GM23338 (cell line): ENCODE results near the gene SV2C. TPM values are rescaled to one million over a fixed set of nuclear protein-coding genes. Genes with fewer than 3 reads are reported as not detected.

ENCODE experiments used
- ATAC-seq: fragments of 200-7000 bp; cut with Tn5 transposase; 3 replicates; pipeline ENCODE4 v1.9.1; 2020
- DNase-seq: peaks from one replicate; pipeline ENCODE4 v3.0.0-alpha.2; 2015; ENCODE audit warnings: low spot score
- H2AFZ ChIP-seq: fragments of 200-600 bp; sonication (generic); 2 replicates; pipeline ENCODE4 v1.8.0; 2016; ENCODE audit warnings: antibody characterized with exemption, mild to moderate bottlenecking, moderate library complexity
- H3F3A ChIP-seq: fragments of 200-600 bp; sonication (generic); replicated peaks from 2 replicates; pipeline ENCODE4 v1.8.0; 2017; ENCODE audit warnings: antibody characterized with exemption, mixed run types, low read depth
- H3K27ac ChIP-seq: fragments of 200-600 bp; sonication (generic); 2 replicates; pipeline ENCODE4 v1.6.1; 2016; ENCODE audit warnings: low read depth
- H3K27me3 ChIP-seq: fragments of 200-600 bp; sonication (generic); 2 replicates; pipeline ENCODE4 v1.8.0; 2016; ENCODE audit warnings: mild to moderate bottlenecking, mixed run types, moderate library complexity; ENCODE audit not compliant: insufficient read depth
- H3K36me3 ChIP-seq: fragments of 200-600 bp; sonication (generic); 2 replicates; pipeline ENCODE4 v1.8.0; 2016; ENCODE audit warnings: mild to moderate bottlenecking; ENCODE audit not compliant: insufficient read depth
- H3K4me1 ChIP-seq: fragments of 200-600 bp; sonication (generic); 2 replicates; pipeline ENCODE4 v1.8.0; 2016; ENCODE audit warnings: mild to moderate bottlenecking, moderate library complexity; ENCODE audit not compliant: insufficient read depth
- H3K4me2 ChIP-seq: fragments of 200-600 bp; sonication (generic); 2 replicates; pipeline ENCODE4 v1.7.1; 2017; ENCODE audit warnings: mixed run types
- H3K4me3 ChIP-seq: fragments of 200-600 bp; sonication (generic); 2 replicates; pipeline ENCODE4 v1.6.1; 2016; ENCODE audit warnings: mixed run types
- H3K79me2 ChIP-seq: fragments of 200-600 bp; sonication (generic); replicated peaks from 2 replicates; pipeline ENCODE4 v1.8.0; 2017; ENCODE audit warnings: mild to moderate bottlenecking; ENCODE audit not compliant: insufficient read depth
- H3K9me2 ChIP-seq: fragments of 200-600 bp; sonication (generic); 2 replicates; pipeline ENCODE4 v1.8.0; 2017; ENCODE audit not compliant: insufficient read depth
- H4K20me1 ChIP-seq: fragments of 200-600 bp; sonication (generic); replicated peaks from 2 replicates; pipeline ENCODE4 v1.8.0; 2017; ENCODE audit warnings: mild to moderate bottlenecking; ENCODE audit not compliant: insufficient read depth
- H3K27ac Mint-ChIP-seq: 2 replicates; pipeline ENCODE4 v1.8.0; 2020; ENCODE audit warnings: inconsistent platforms, mild to moderate bottlenecking, moderate library complexity, mixed read lengths
- H3K27me3 Mint-ChIP-seq: 3 replicates; pipeline ENCODE4 v1.8.0; 2022; ENCODE audit warnings: low read depth, mild to moderate bottlenecking, moderate library complexity, mixed read lengths, inconsistent platforms; ENCODE audit not compliant: insufficient read depth, poor library complexity
- H3K36me3 Mint-ChIP-seq: 3 replicates; pipeline ENCODE4 v1.8.0; 2021; ENCODE audit warnings: low read depth, mild to moderate bottlenecking, inconsistent platforms, moderate library complexity, mixed read lengths
- H3K4me1 Mint-ChIP-seq: 3 replicates; pipeline ENCODE4 v1.8.0; 2020; ENCODE audit warnings: mild to moderate bottlenecking, inconsistent platforms, mixed read lengths
- H3K4me3 Mint-ChIP-seq: 3 replicates; pipeline ENCODE4 v1.8.0; 2021; ENCODE audit warnings: moderate library complexity, mild to moderate bottlenecking, inconsistent platforms, mixed read lengths
- H3K9me3 Mint-ChIP-seq: 3 replicates; pipeline ENCODE4 v1.8.0; 2020; ENCODE audit warnings: moderate library complexity, mild to moderate bottlenecking, inconsistent platforms, mixed read lengths
- CREB1 ChIP-seq: fragments of 250-450 bp; sonication (Bioruptor Pico); IDR thresholded peaks from 2 replicates; pipeline ENCODE4 v1.5.0; 2020; ENCODE audit warnings: low read depth, mild to moderate bottlenecking, moderate library complexity
- CTCF ChIP-seq, 2 experiments: fragments of 200-600 bp in 1 of 2; sonication (generic) in 1 of 2; conservative IDR thresholded peaks; 2 replicates each; pipeline versions ENCODE4 v1.5.1 to v1.6.1; 2016 to 2017; ENCODE audit warnings: antibody characterized with exemption in 2 of 2, low read depth in 2 of 2, mild to moderate bottlenecking in 2 of 2, moderate library complexity in 1 of 2
- ETS1 ChIP-seq: IDR thresholded peaks from 2 replicates; pipeline ENCODE4 v1.6.1; 2016; ENCODE audit warnings: antibody characterized with exemption
- EZH2 ChIP-seq: fragments of 200-600 bp; sonication (generic); IDR thresholded peaks from one replicate; pipeline ENCODE4 v1.8.0; 2017; ENCODE audit warnings: antibody characterized with exemption, mild to moderate bottlenecking, low read depth; ENCODE audit not compliant: unreplicated experiment
- STAT1 ChIP-seq: IDR thresholded peaks from one replicate; pipeline ENCODE4 v1.6.1; 2016; ENCODE audit warnings: antibody characterized with exemption; ENCODE audit not compliant: unreplicated experiment
- polyA plus RNA-seq: library from polyadenylated mRNA; unstranded; fragments of >200 nt; fragmentation: Nextera tagmentation; extraction: Ambion mirVana; gene quantifications from 2 replicates; pipeline ENCODE4 v1.2.1, GENCODE V29; 2016
- total RNA-seq: library from RNA; depleted of rRNA; stranded (reverse); fragments of >200 nt; shearing (Covaris generic); gene quantifications from 2 replicates; pipeline ENCODE4 v1.2.3, GENCODE V29; 2014

Gene SV2C
- total and polyA plus RNA-seq, 2 experiments from 2014 or later, result 0.05 to 0.07 TPM

GRCh38 chr5:76339919-76340318 lies 256.7 kb downstream of the SV2C start:
- no peaks in the 10 kb centered on the region for H3K27me3 ChIP-seq
- H3K36me3 ChIP-seq, result no peaks in the 10 kb centered on the region; the same call in 1 of the 2 replicates
- no peak overlapping the region for H3K4me2 ChIP-seq
- Mint-ChIP-seq H3K4me1 (peaks cover 26% of the 10 kb centered on the region), H3K36me3 (peaks cover 17% of the 10 kb centered on the region), H3K9me3 (peaks cover 22% of the 10 kb centered on the region), H3K27ac (no peak overlapping the region), H3K27me3 (peaks cover 6% of the 10 kb centered on the region), H3K4me3 (no peak overlapping the region)
- peaks cover 7% of the 10 kb centered on the region; the same call in 1 of the 2 replicates for H3K4me1 ChIP-seq
- TF ChIP-seq ETS1, result no peak
- TF ChIP-seq CREB1 (CRISPR knock-in tag), result no peak
- TF ChIP-seq STAT1, result no peak
- H3K79me2 ChIP-seq, result no peaks in the 10 kb centered on the region
- no peak overlapping the region for H3K4me3 ChIP-seq
- no peak overlapping the region for H3K27ac ChIP-seq
- no peaks in the 10 kb centered on the region for H4K20me1 ChIP-seq
- H3F3A ChIP-seq, result no peaks in the 10 kb centered on the region
- DNase-seq (no peak), ATAC-seq (no peak)
- peaks cover 8% of the 10 kb centered on the region; the same call in 1 of the 2 replicates for H3K9me2 ChIP-seq
- no peak overlapping the region for H2AFZ ChIP-seq

GRCh38 chr5:76341651-76342334 lies 258.6 kb downstream of the SV2C start:
- no peaks in the 10 kb centered on the region for H4K20me1 ChIP-seq
- no peak overlapping the region for H3K27ac ChIP-seq
- H3K79me2 ChIP-seq, result no peaks in the 10 kb centered on the region
- TF ChIP-seq EZH2, result no peak
- no peak for TF ChIP-seq CTCF (conservative IDR thresholded peaks at IDR 0.05; ENCODE audit: low read depth in 2 of 2)
- H3K36me3 ChIP-seq, result no peaks in the 10 kb centered on the region; the same call in 1 of the 2 replicates
- Mint-ChIP-seq H3K4me3 (no peak overlapping the region), H3K27ac (no peak overlapping the region), H3K4me1 (peaks cover 26% of the 10 kb centered on the region), H3K27me3 (peaks cover 3% of the 10 kb centered on the region), H3K36me3 (peaks cover 10% of the 10 kb centered on the region; the same call in 2 of the 3 replicates), H3K9me3 (peaks cover 11% of the 10 kb centered on the region)
- no peaks in the 10 kb centered on the region for H3F3A ChIP-seq
- H2AFZ ChIP-seq, result peak overlapping the region; percentile 69
- DNase-seq (no peak), ATAC-seq (no peak)
- H3K27me3 ChIP-seq, result no peaks in the 10 kb centered on the region
- peaks cover 8% of the 10 kb centered on the region; the same call in 1 of the 2 replicates for H3K9me2 ChIP-seq
- peaks cover 7% of the 10 kb centered on the region; the same call in 1 of the 2 replicates for H3K4me1 ChIP-seq
- no peak overlapping the region for H3K4me3 ChIP-seq
- no peak overlapping the region for H3K4me2 ChIP-seq

GRCh38 chr5:76342474-76342873 lies 259.3 kb downstream of the SV2C start:
- H3K36me3 ChIP-seq, result no peaks in the 10 kb centered on the region
- no peaks in the 10 kb centered on the region for H3F3A ChIP-seq
- DNase-seq, result no peak
- no peak overlapping the region for H3K4me3 Mint-ChIP-seq
- H2AFZ ChIP-seq, result no peak overlapping the region; the same call in 1 of the 2 replicates
- H3K79me2 ChIP-seq, result no peaks in the 10 kb centered on the region
- H3K4me3 ChIP-seq, result no peak overlapping the region
- H3K4me1 Mint-ChIP-seq, result peaks cover 26% of the 10 kb centered on the region
- no peaks in the 10 kb centered on the region for H3K27me3 ChIP-seq
- TF ChIP-seq CREB1 (CRISPR knock-in tag), result no peak
- no peak overlapping the region for H3K27ac Mint-ChIP-seq
- peaks cover 4% of the 10 kb centered on the region; the same call in 2 of the 3 replicates for H3K9me3 Mint-ChIP-seq
- peaks cover 4% of the 10 kb centered on the region; the same call in 1 of the 3 replicates for H3K36me3 Mint-ChIP-seq
- H3K9me2 ChIP-seq, result 0 out of 2 replicates have a peak, but pooled peaks cover under 1% of the 10 kb centered on the region
- no peaks in the 10 kb centered on the region for H4K20me1 ChIP-seq
- H3K27me3 Mint-ChIP-seq, result peaks cover 3% of the 10 kb centered on the region
- no peak overlapping the region for H3K27ac ChIP-seq
- no peak for ATAC-seq
- no peak overlapping the region for H3K4me2 ChIP-seq
- peaks cover 7% of the 10 kb centered on the region; the same call in 1 of the 2 replicates for H3K4me1 ChIP-seq
